Mesenchymal stem cell (in vitro differentiated cells and primary cell): ENCODE data around the gene HIF3A. TPM values are rescaled to one million over a fixed set of nuclear protein-coding genes. Genes with fewer than 3 reads are reported as not detected.

Experiments
- DNase-seq: peaks from one replicate; pipeline ENCODE4 v3.0.0-alpha.2; 2013
- H2AFZ ChIP-seq: one replicate; pipeline ENCODE4 v1.6.1; 2013; ENCODE audit warnings: low read depth, mild to moderate bottlenecking, control low read depth, inconsistent platforms, low read length, moderate library complexity
- H2AK5ac ChIP-seq: 2 replicates; pipeline ENCODE4 v1.6.1; 2013; ENCODE audit warnings: low read length, moderate library complexity, mild to moderate bottlenecking, inconsistent platforms; ENCODE audit not compliant: severe bottlenecking
- H2BK120ac ChIP-seq: one replicate; pipeline ENCODE4 v1.6.1; 2013; ENCODE audit warnings: low read depth, mild to moderate bottlenecking, inconsistent platforms, low read length, moderate library complexity
- H2BK12ac ChIP-seq, 2 experiments: one replicate each; pipeline ENCODE4 v1.6.1; 2013; ENCODE audit warnings: inconsistent platforms in 2 of 2, low read length in 2 of 2, mild to moderate bottlenecking in 2 of 2, moderate library complexity in 2 of 2, control low read depth in 1 of 2
- H2BK15ac ChIP-seq: one replicate; pipeline ENCODE4 v1.6.1; 2013; ENCODE audit warnings: mild to moderate bottlenecking, low read depth, inconsistent platforms; ENCODE audit not compliant: poor library complexity, severe bottlenecking
- H2BK5ac ChIP-seq: 2 replicates; pipeline ENCODE4 v1.6.1; 2013; ENCODE audit warnings: low read depth, mild to moderate bottlenecking, low read length, control low read depth, inconsistent platforms; ENCODE audit not compliant: poor library complexity, severe bottlenecking
- H3K14ac ChIP-seq, 2 experiments: one replicate each; pipeline ENCODE4 v1.6.1; 2013; ENCODE audit warnings: inconsistent platforms in 2 of 2, low read length in 2 of 2, control low read depth in 1 of 2, mild to moderate bottlenecking in 1 of 2, moderate library complexity in 1 of 2
- H3K18ac ChIP-seq, 2 experiments: one replicate each; pipeline ENCODE4 v1.6.1; 2013; ENCODE audit warnings: inconsistent platforms in 2 of 2, low read length in 2 of 2, control low read depth in 1 of 2, low read depth in 1 of 2, mild to moderate bottlenecking in 1 of 2
- H3K23ac ChIP-seq, 2 experiments: one replicate each; pipeline ENCODE4 v1.6.1; 2013; ENCODE audit warnings: inconsistent platforms in 2 of 2, low read length in 2 of 2, mild to moderate bottlenecking in 2 of 2, moderate library complexity in 2 of 2, control low read depth in 1 of 2
- H3K27ac ChIP-seq: 2 replicates; pipeline ENCODE4 v1.5.1; 2013; ENCODE audit warnings: mild to moderate bottlenecking, moderate library complexity, low read length, control low read depth, inconsistent platforms; ENCODE audit not compliant: poor library complexity, severe bottlenecking
- H3K27me3 ChIP-seq, 2 experiments: 2 replicates each; pipeline versions ENCODE4 v1.6.1 to v1.7.0; 2013; ENCODE audit warnings: low read length in 2 of 2, mild to moderate bottlenecking in 2 of 2, moderate library complexity in 2 of 2, control low read depth in 1 of 2, inconsistent platforms in 1 of 2; ENCODE audit not compliant: control insufficient read depth in 1 of 2, insufficient read depth in 1 of 2
- H3K36me3 ChIP-seq, 2 experiments: 2 replicates each; pipeline versions ENCODE4 v1.6.1 to v1.7.0; 2013; ENCODE audit warnings: low read length in 2 of 2, control low read depth in 1 of 2, inconsistent platforms in 1 of 2, low read depth in 1 of 2, mild to moderate bottlenecking in 1 of 2; ENCODE audit not compliant: insufficient read depth in 2 of 2, control insufficient read depth in 1 of 2
- H3K4ac ChIP-seq, 2 experiments: one replicate each; pipeline ENCODE4 v1.6.1; 2013; ENCODE audit warnings: inconsistent platforms in 2 of 2, low read length in 2 of 2, mild to moderate bottlenecking in 2 of 2, moderate library complexity in 2 of 2, control low read depth in 1 of 2, low read depth in 1 of 2
- H3K4me1 ChIP-seq: 2 replicates; pipeline ENCODE4 v1.6.1; 2013; ENCODE audit warnings: low read depth, low read length, control low read depth; ENCODE audit not compliant: control insufficient read depth, insufficient read depth
- H3K4me2 ChIP-seq: 2 replicates; pipeline ENCODE4 v1.6.1; 2013; ENCODE audit warnings: low read length, mild to moderate bottlenecking, inconsistent platforms; ENCODE audit not compliant: poor library complexity, severe bottlenecking
- H3K4me3 ChIP-seq, 2 experiments: 2 replicates each; pipeline versions ENCODE4 v1.5.1 to v1.7.0; 2013; ENCODE audit warnings: low read length in 2 of 2, mild to moderate bottlenecking in 2 of 2, control low read depth in 1 of 2, low read depth in 1 of 2; ENCODE audit not compliant: insufficient read depth in 1 of 2
- H3K79me1 ChIP-seq: replicated peaks from 2 replicates; pipeline ENCODE4 v1.6.1; 2013; ENCODE audit warnings: mild to moderate bottlenecking, control low read depth, low read length, inconsistent platforms; ENCODE audit not compliant: poor library complexity, severe bottlenecking
- H3K9ac ChIP-seq: 2 replicates; pipeline ENCODE4 v1.7.0; 2013; ENCODE audit warnings: mild to moderate bottlenecking, low read length, moderate library complexity
- H3K9me3 ChIP-seq: 2 replicates; pipeline ENCODE4 v1.7.0; 2013; ENCODE audit warnings: mild to moderate bottlenecking, low read length; ENCODE audit not compliant: control insufficient read depth
- H4K8ac ChIP-seq: one replicate; pipeline ENCODE4 v1.6.1; 2013; ENCODE audit warnings: inconsistent platforms, mild to moderate bottlenecking, low read length, moderate library complexity
- H4K91ac ChIP-seq: one replicate; pipeline ENCODE4 v1.6.1; 2013; ENCODE audit warnings: mild to moderate bottlenecking, low read length, inconsistent platforms
- WGBS: methylation state at CpG from one replicate; pipeline ENCODE4 v1.1.7; 2013; ENCODE audit warnings: mixed read lengths; 5-methylcytosine and 5-hydroxymethylcytosine counted together
- polyA plus RNA-seq, 2 experiments: library from polyadenylated mRNA; stranded (reverse); fragments of 200-250 nt; gene quantifications; one replicate each; pipeline ENCODE4 v1.2.3, GENCODE V29; 2013

Gene HIF3A
- polyA plus RNA-seq (2013, experiment 1 of 2) = 24.9 TPM
- polyA plus RNA-seq (2013, experiment 2 of 2) = 20.6 TPM

GRCh38 chr19:46296722-46297461 is at the start of gene HIF3A:
Gene HIF3A, plus strand, starts transcription at chr19:46297042. Its CDS starts 35 bp downstream, at chr19:46297077.
- peak within 1 kb of the TSS in 1 of 2 experiments; percentile 72 for H3K14ac ChIP-seq
- peaks cover 43% of the 10 kb centered on the region for H3K4me1 ChIP-seq
- peaks cover 0 to 11% of the 10 kb centered on the region in 2 experiments for H3K27me3 ChIP-seq
- peak within 1 kb of the TSS; percentile 100 for H4K91ac ChIP-seq
- H3K4me3 ChIP-seq = peak within 1 kb of the TSS; percentile 48 to 76
- no peak within 1 kb of the TSS for H2BK5ac ChIP-seq
- peak within 1 kb of the TSS; percentile 59 to 100 for H2BK12ac ChIP-seq
- 3% methylated on average over 24 of the region's 46 CpGs for WGBS
- H3K9ac ChIP-seq = no peak within 1 kb of the TSS
- H3K4ac ChIP-seq = peak within 1 kb of the TSS; percentile 93 to 100
- H3K4me2 ChIP-seq = peak within 1 kb of the TSS; percentile 91
- H3K23ac ChIP-seq = peak within 1 kb of the TSS in 1 of 2 experiments; percentile 26
- H2AK5ac ChIP-seq = peak within 1 kb of the TSS; percentile 98
- peaks cover 0 to 4% of the 10 kb centered on the region in 2 experiments for H3K36me3 ChIP-seq
- H2AFZ ChIP-seq = no peak within 1 kb of the TSS
- peak within 1 kb of the TSS; percentile 100 for H3K18ac ChIP-seq
- peak within 1 kb of the TSS; percentile 100 for H2BK120ac ChIP-seq
- H3K27ac ChIP-seq = no peak within 1 kb of the TSS
- peaks cover 4% of the 10 kb centered on the region for H3K79me1 ChIP-seq
- DNase-seq = peak; percentile 91
- peak within 1 kb of the TSS; percentile 99 for H2BK15ac ChIP-seq
- peak within 1 kb of the TSS; percentile 100 for H4K8ac ChIP-seq
- H3K9me3 ChIP-seq = no peaks in the 10 kb centered on the region

GRCh38 chr19:46250076-46250735 is 46.6 kb upstream of the HIF3A start:
- no peak overlapping the region for H3K4me2 ChIP-seq
- H2BK12ac ChIP-seq = no peak overlapping the region
- DNase-seq = no peak
- WGBS = 93% methylated on average over 3 of the region's 3 CpGs
- no peak overlapping the region for H3K27ac ChIP-seq
- H3K4me1 ChIP-seq = no peaks in the 10 kb centered on the region
- H3K4ac ChIP-seq = no peak overlapping the region
- no peak overlapping the region for H3K4me3 ChIP-seq
- no peak overlapping the region for H3K14ac ChIP-seq
- no peak overlapping the region for H2BK120ac ChIP-seq
- no peak overlapping the region for H2AK5ac ChIP-seq
- H2BK15ac ChIP-seq = no peak overlapping the region
- H2AFZ ChIP-seq = no peak overlapping the region
- peaks cover 39 to 83% of the 10 kb centered on the region in 2 experiments for H3K27me3 ChIP-seq
- no peak overlapping the region for H3K23ac ChIP-seq
- H3K79me1 ChIP-seq = no peaks in the 10 kb centered on the region
- no peaks in the 10 kb centered on the region for H3K36me3 ChIP-seq
- no peak overlapping the region for H3K9ac ChIP-seq
- H4K91ac ChIP-seq = no peak overlapping the region
- no peak overlapping the region for H2BK5ac ChIP-seq
- H4K8ac ChIP-seq = no peak overlapping the region
- H3K9me3 ChIP-seq = peaks cover 1% of the 10 kb centered on the region
- H3K18ac ChIP-seq = no peak overlapping the region

GRCh38 chr19:46251416-46251815 is 45.4 kb upstream of the HIF3A start:
- no peak overlapping the region for H2AFZ ChIP-seq
- no peak overlapping the region for H3K27ac ChIP-seq
- no peak overlapping the region for H4K91ac ChIP-seq
- H3K4me1 ChIP-seq = no peaks in the 10 kb centered on the region
- no peak overlapping the region for H3K9ac ChIP-seq
- no peak overlapping the region for H2BK12ac ChIP-seq
- H3K4me3 ChIP-seq = no peak overlapping the region
- no peak overlapping the region for H3K18ac ChIP-seq
- no peak overlapping the region for H2BK5ac ChIP-seq
- H3K14ac ChIP-seq = no peak overlapping the region
- H2AK5ac ChIP-seq = no peak overlapping the region
- peaks cover 5% of the 10 kb centered on the region for H3K9me3 ChIP-seq
- no peak overlapping the region for H3K23ac ChIP-seq
- 74% methylated on average over 5 of the region's 5 CpGs for WGBS
- H2BK15ac ChIP-seq = no peak overlapping the region
- no peaks in the 10 kb centered on the region for H3K36me3 ChIP-seq
- no peak overlapping the region for H3K4ac ChIP-seq
- H3K79me1 ChIP-seq = no peaks in the 10 kb centered on the region
- H3K4me2 ChIP-seq = no peak overlapping the region
- H3K27me3 ChIP-seq = peaks cover 32 to 81% of the 10 kb centered on the region in 2 experiments
- H2BK120ac ChIP-seq = no peak overlapping the region
- no peak overlapping the region for H4K8ac ChIP-seq
- DNase-seq = no peak

GRCh38 chr19:46254776-46255175 is 42.1 kb upstream of the HIF3A start:
- Histone ChIP-seq H3K4ac (no peak overlapping the region), H3K4me2 (no peak overlapping the region), H3K79me1 (no peaks in the 10 kb centered on the region), H3K23ac (no peak overlapping the region), H3K18ac (no peak overlapping the region), H3K4me1 (peaks cover 6% of the 10 kb centered on the region), H2BK120ac (no peak overlapping the region), H3K9ac (no peak overlapping the region), H3K9me3 (peaks cover 5% of the 10 kb centered on the region), H2AK5ac (no peak overlapping the region), H4K91ac (no peak overlapping the region), H2BK5ac (no peak overlapping the region), H3K14ac (no peak overlapping the region), H3K27ac (no peak overlapping the region), H3K27me3 (peaks cover 18 to 80% of the 10 kb centered on the region in 2 experiments), H3K36me3 (no peaks in the 10 kb centered on the region), H2AFZ (no peak overlapping the region), H2BK12ac (no peak overlapping the region), H4K8ac (no peak overlapping the region), H2BK15ac (no peak overlapping the region), H3K4me3 (no peak overlapping the region)
- no peak for DNase-seq
- 87% methylated on average over 3 of the region's 4 CpGs for WGBS
